Neutrophil (primary cell): ENCODE data around the gene ANKRD11.

Source experiments
- H3K27ac ChIP-seq: fragments of 200-600 bp; sonication (generic); 2 replicates; pipeline ENCODE4 v1.5.1; 2016; ENCODE audit warnings: mild to moderate bottlenecking, moderate library complexity
- H3K27me3 ChIP-seq: fragments of 200-600 bp; sonication (generic); 2 replicates; pipeline ENCODE4 v1.6.0; 2016; ENCODE audit warnings: mild to moderate bottlenecking
- H3K36me3 ChIP-seq: fragments of 200-600 bp; sonication (generic); 2 replicates; pipeline ENCODE4 v1.5.1; 2017
- H3K4me1 ChIP-seq, 2 experiments: fragments of 200-600 bp in 1 of 2; sonication (generic) in 1 of 2; 1 replicate in 1 of 2; 2 replicates in 1 of 2; pipeline versions ENCODE4 v1.5.1 to v1.6.1; 2013 to 2016; ENCODE audit warnings: low read depth in 1 of 2, low read length in 1 of 2, mild to moderate bottlenecking in 1 of 2, moderate library complexity in 1 of 2; ENCODE audit not compliant: control insufficient read depth in 1 of 2, insufficient read depth in 1 of 2
- H3K4me3 ChIP-seq, 2 experiments: fragments of 200-600 bp in 1 of 2; sonication (generic) in 1 of 2; 1 replicate in 1 of 2; 2 replicates in 1 of 2; pipeline ENCODE4 v1.5.1; 2013 to 2016; ENCODE audit warnings: low read depth in 1 of 2, low read length in 1 of 2, mild to moderate bottlenecking in 1 of 2, moderate library complexity in 1 of 2
- H3K9me3 ChIP-seq: fragments of 200-600 bp; sonication (generic); 2 replicates; pipeline ENCODE4 v1.5.1; 2016
- TF ChIP-seq, protein P1 (sequence below): fragments of 200-600 bp; sonication (generic); IDR thresholded peaks from 2 replicates; pipeline ENCODE4 v1.5.1; 2016; ENCODE audit warnings: antibody characterized with exemption

Gene ANKRD11

GRCh38 chr16:89498839-89499238, 8.5 kb upstream of the ANKRD11 start:
- peak overlapping the region; percentile 13 for H3K27ac ChIP-seq
- peaks cover 19% of the 10 kb centered on the region for H3K36me3 ChIP-seq
- TF ChIP-seq, protein P1, sequence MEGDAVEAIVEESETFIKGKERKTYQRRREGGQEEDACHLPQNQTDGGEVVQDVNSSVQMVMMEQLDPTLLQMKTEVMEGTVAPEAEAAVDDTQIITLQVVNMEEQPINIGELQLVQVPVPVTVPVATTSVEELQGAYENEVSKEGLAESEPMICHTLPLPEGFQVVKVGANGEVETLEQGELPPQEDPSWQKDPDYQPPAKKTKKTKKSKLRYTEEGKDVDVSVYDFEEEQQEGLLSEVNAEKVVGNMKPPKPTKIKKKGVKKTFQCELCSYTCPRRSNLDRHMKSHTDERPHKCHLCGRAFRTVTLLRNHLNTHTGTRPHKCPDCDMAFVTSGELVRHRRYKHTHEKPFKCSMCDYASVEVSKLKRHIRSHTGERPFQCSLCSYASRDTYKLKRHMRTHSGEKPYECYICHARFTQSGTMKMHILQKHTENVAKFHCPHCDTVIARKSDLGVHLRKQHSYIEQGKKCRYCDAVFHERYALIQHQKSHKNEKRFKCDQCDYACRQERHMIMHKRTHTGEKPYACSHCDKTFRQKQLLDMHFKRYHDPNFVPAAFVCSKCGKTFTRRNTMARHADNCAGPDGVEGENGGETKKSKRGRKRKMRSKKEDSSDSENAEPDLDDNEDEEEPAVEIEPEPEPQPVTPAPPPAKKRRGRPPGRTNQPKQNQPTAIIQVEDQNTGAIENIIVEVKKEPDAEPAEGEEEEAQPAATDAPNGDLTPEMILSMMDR: no peak
- H3K4me1 ChIP-seq: peaks cover 8% of the 10 kb centered on the region in 2 experiments
- H3K9me3 ChIP-seq: no peaks in the 10 kb centered on the region
- no peak overlapping the region for H3K4me3 ChIP-seq
- H3K27me3 ChIP-seq: no peaks in the 10 kb centered on the region

DNA sequence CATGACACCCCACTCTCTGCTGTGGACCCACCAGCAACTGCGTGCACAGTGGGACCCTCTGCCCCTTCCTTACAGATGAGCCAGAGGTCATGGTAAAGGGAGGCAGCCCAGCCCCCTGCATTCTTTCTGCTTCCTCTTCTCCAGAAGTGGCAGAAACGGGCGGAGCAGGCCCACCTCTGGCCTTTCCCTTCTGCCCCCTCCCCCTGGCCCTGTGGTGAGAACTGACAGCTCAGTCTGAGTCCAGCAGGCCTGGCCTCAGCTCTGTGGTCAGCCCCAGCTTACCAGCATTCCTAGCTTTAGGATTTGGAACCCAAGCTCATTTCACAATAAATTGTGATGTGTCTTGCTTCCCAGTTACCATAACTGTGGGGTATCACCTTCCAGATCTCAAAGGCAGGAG, 4.8 kb upstream of the ANKRD11 start:
- Histone ChIP-seq H3K4me1 (peaks cover 18 to 25% of the 10 kb centered on the region in 2 experiments), H3K9me3 (no peaks in the 10 kb centered on the region), H3K36me3 (peaks cover 22% of the 10 kb centered on the region), H3K4me3 (no peak overlapping the region), H3K27me3 (no peaks in the 10 kb centered on the region), H3K27ac (peak overlapping the region; percentile 36)
- TF ChIP-seq, protein P1: no peak

DNA sequence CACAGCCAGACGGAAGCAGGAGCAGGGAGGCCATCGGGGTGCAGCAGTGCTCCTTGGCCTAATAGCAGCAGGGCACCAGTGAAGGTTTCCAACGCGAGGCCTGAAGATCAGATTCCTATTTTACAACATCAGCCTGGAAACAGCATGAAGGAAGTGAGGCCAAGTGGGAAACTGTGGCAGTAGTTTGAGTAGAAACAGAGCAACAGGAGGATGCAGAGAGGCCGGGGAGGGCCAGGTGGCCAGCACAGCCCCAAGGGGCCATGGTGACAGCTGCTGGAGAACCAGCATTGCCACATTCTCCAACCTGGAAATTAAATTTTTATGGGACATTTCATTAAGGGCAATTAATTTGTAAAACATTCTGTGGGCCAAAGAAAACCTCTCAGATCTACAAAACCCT, 3.4 kb upstream of the ANKRD11 start:
- H3K27ac ChIP-seq: no peak overlapping the region
- TF ChIP-seq, protein P1: no peak
- no peaks in the 10 kb centered on the region for H3K27me3 ChIP-seq
- peaks cover 18% of the 10 kb centered on the region for H3K36me3 ChIP-seq
- H3K9me3 ChIP-seq: no peaks in the 10 kb centered on the region
- no peak overlapping the region for H3K4me3 ChIP-seq
- peaks cover 21 to 25% of the 10 kb centered on the region in 2 experiments for H3K4me1 ChIP-seq

DNA sequence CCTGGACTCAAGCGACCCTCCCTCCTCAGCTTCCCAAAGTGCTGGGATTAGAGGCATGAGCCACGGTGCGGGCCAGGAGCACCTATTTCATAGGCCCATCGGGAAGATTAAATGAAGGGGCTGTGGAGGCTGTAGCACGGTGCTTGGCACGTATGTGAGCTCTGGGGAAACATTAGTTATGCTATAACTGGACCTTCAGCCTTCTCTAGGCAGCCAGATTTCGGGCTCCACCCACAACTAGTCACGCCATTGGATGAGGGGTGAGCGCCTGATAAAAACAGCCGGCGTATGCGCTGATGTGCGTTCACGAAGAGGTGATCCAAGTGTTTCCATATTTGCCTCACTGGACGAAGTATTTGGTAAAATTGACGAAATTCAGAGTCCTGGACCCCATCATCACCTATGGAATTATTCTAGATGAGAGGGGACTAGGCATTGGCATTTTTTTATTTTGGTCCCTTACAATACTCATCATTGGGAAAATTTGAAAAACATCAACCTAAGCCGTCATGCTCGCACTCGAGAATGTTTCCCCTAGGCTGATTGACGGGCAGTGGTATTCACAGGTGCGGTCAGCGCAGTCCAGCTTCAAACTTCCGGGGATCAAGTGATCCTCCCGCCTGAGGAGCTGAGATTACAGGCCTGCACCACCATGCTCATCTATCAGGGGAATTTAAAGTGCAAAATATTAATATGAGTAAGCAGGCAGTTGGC, 1.8 kb upstream of the ANKRD11 start:
- TF ChIP-seq, protein P1: no peak
- H3K36me3 ChIP-seq: peaks cover 16% of the 10 kb centered on the region
- H3K4me1 ChIP-seq: peaks cover 35 to 40% of the 10 kb centered on the region in 2 experiments
- H3K9me3 ChIP-seq: no peaks in the 10 kb centered on the region
- no peaks in the 10 kb centered on the region for H3K27me3 ChIP-seq
- peak overlapping the region; percentile 94 to 97 for H3K4me3 ChIP-seq
- peak overlapping the region; percentile 99 for H3K27ac ChIP-seq

- Histone ChIP-seq H3K36me3 (peaks cover 16% of the 10 kb centered on the region), H3K27me3 (no peaks in the 10 kb centered on the region), H3K4me1 (peaks cover 43 to 47% of the 10 kb centered on the region in 2 experiments), H3K27ac (peak overlapping the region; percentile 99), H3K4me3 (peak overlapping the region; percentile 94 to 97), H3K9me3 (no peaks in the 10 kb centered on the region)
- TF ChIP-seq, protein P1: no peak
Observed at GRCh38 chr16:89491238-89491869, 993 bp upstream of the ANKRD11 start.
